Osteocyte (in vitro differentiated cells): Measurements from ENCODE around the gene DMBX1. TPM values are rescaled to one million over a fixed set of nuclear protein-coding genes. Genes with fewer than 3 reads are reported as not detected.

Experiments used
- DNase-seq: peaks from one replicate; pipeline ENCODE4 v3.0.0; 2021; ENCODE audit warnings: mixed read lengths; ENCODE audit not compliant: unreplicated experiment; ENCODE audit errors: extremely low spot score
- H3K27ac Mint-ChIP-seq: one replicate; pipeline ENCODE4 v1.8.0; 2021; ENCODE audit warnings: mild to moderate bottlenecking, mixed read lengths; ENCODE audit not compliant: unreplicated experiment
- H3K27me3 Mint-ChIP-seq: one replicate; pipeline ENCODE4 v1.8.0; 2021; ENCODE audit warnings: mixed read lengths; ENCODE audit not compliant: unreplicated experiment
- H3K36me3 Mint-ChIP-seq: one replicate; pipeline ENCODE4 v1.8.0; 2021; ENCODE audit warnings: mixed read lengths; ENCODE audit not compliant: unreplicated experiment
- H3K4me1 Mint-ChIP-seq: one replicate; pipeline ENCODE4 v1.8.0; 2021; ENCODE audit warnings: mixed read lengths; ENCODE audit not compliant: unreplicated experiment
- H3K4me3 Mint-ChIP-seq: one replicate; pipeline ENCODE4 v1.8.0; 2021; ENCODE audit warnings: mild to moderate bottlenecking, moderate library complexity, mixed read lengths; ENCODE audit not compliant: unreplicated experiment
- H3K9me3 Mint-ChIP-seq: one replicate; pipeline ENCODE4 v1.8.0; 2021; ENCODE audit warnings: mixed read lengths; ENCODE audit not compliant: unreplicated experiment
- total RNA-seq: library from RNA; stranded (reverse); gene quantifications from 2 replicates; pipeline ENCODE4 v1.2.1, GENCODE V29; 2021
- TF ChIP-seq, protein P1 (sequence below): fragments of 200-600 bp; sonication (generic); IDR thresholded peaks from 2 replicates; pipeline ENCODE4 v1.5.0; 2021; ENCODE audit warnings: antibody characterized with exemption, mild to moderate bottlenecking, moderate library complexity

DMBX1 gene
- total RNA-seq, 1 donor from 2014 or later = not detected

DNA sequence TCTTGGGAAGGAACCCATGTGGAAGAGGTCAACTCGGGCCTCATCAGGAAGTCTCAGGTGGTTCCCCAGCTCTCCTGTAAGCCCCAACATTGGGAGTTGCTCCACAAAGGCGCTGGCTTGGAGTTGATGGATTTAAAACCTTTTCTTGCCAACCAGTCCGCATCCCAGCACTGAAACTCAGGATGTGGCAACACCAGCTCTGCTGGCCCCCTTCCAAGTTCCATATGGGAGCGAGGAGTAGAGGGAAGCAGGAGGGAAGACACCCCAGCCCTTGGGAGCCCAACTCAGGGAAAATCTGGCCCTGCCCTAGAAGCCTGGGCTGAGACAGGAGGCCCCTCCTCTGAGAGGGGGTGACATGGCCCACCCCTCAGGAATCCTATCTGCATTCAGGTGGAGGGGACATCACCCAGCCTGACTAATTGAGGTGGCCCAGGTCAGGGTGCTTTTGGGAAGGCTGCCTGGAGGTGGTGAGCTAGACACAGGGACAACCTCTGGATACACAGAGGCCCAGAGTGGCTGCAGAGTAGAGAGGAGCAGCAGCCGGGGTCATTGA lies 33.1 kb upstream of the DMBX1 start:
- H3K4me3 Mint-ChIP-seq = no peak overlapping the region
- TF ChIP-seq, protein P1, sequence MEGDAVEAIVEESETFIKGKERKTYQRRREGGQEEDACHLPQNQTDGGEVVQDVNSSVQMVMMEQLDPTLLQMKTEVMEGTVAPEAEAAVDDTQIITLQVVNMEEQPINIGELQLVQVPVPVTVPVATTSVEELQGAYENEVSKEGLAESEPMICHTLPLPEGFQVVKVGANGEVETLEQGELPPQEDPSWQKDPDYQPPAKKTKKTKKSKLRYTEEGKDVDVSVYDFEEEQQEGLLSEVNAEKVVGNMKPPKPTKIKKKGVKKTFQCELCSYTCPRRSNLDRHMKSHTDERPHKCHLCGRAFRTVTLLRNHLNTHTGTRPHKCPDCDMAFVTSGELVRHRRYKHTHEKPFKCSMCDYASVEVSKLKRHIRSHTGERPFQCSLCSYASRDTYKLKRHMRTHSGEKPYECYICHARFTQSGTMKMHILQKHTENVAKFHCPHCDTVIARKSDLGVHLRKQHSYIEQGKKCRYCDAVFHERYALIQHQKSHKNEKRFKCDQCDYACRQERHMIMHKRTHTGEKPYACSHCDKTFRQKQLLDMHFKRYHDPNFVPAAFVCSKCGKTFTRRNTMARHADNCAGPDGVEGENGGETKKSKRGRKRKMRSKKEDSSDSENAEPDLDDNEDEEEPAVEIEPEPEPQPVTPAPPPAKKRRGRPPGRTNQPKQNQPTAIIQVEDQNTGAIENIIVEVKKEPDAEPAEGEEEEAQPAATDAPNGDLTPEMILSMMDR = no peak
- H3K9me3 Mint-ChIP-seq = no peaks in the 10 kb centered on the region
- no peak overlapping the region for H3K27ac Mint-ChIP-seq
- no peaks in the 10 kb centered on the region for H3K36me3 Mint-ChIP-seq
- H3K27me3 Mint-ChIP-seq = peaks cover 58% of the 10 kb centered on the region
- no peaks in the 10 kb centered on the region for H3K4me1 Mint-ChIP-seq
- DNase-seq = no peak

- Mint-ChIP-seq H3K4me3 (no peak overlapping the region), H3K27ac (no peak overlapping the region), H3K27me3 (peaks cover 58% of the 10 kb centered on the region), H3K36me3 (no peaks in the 10 kb centered on the region), H3K9me3 (no peaks in the 10 kb centered on the region), H3K4me1 (no peaks in the 10 kb centered on the region)
- no peak for DNase-seq
- TF ChIP-seq, protein P1 = no peak
Observed at GRCh38 chr1:46457178-46457577, 32.5 kb upstream of the DMBX1 start.

- Mint-ChIP-seq H3K36me3 (no peaks in the 10 kb centered on the region), H3K27me3 (peaks cover 59% of the 10 kb centered on the region), H3K4me1 (no peaks in the 10 kb centered on the region), H3K27ac (no peak overlapping the region), H3K4me3 (no peak overlapping the region), H3K9me3 (no peaks in the 10 kb centered on the region)
- TF ChIP-seq, protein P1 = no peak
- DNase-seq = no peak
Observed at GRCh38 chr1:46458190-46458589, 31.4 kb upstream of the DMBX1 start.

DNA sequence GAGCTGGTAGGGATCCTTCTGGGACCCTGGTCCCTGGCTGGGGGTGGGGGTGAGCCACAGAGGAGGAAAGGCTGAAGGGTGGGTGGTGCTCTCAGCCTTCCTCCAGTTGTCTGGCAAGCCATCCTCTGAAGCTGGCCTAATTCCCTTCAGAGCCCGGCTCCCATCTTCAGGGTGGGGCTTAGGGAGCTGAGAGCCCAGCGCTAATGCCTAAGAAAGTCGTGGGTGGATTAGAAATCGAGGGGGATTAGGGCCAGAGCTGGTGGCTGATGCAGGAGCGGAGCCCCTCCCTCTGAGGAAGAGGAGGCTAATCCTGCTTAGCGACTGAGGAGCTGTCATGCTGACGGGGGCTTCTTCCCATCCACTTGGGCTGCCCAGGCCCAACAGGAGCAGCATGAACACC lies 30.8 kb upstream of the DMBX1 start:
- H3K27ac Mint-ChIP-seq = no peak overlapping the region
- TF ChIP-seq, protein P1 = no peak
- H3K4me1 Mint-ChIP-seq = no peaks in the 10 kb centered on the region
- H3K4me3 Mint-ChIP-seq = no peak overlapping the region
- no peaks in the 10 kb centered on the region for H3K36me3 Mint-ChIP-seq
- H3K9me3 Mint-ChIP-seq = no peaks in the 10 kb centered on the region
- DNase-seq = no peak
- peaks cover 61% of the 10 kb centered on the region for H3K27me3 Mint-ChIP-seq

GRCh38 chr1:46459315-46459714 lies 30.3 kb upstream of the DMBX1 start:
- H3K27me3 Mint-ChIP-seq = peaks cover 60% of the 10 kb centered on the region
- DNase-seq = no peak
- no peak overlapping the region for H3K4me3 Mint-ChIP-seq

More at GRCh38 chr1:46459315-46459714, 30.3 kb upstream of the DMBX1 start:
- TF ChIP-seq, protein P1 = no peak
- H3K36me3 Mint-ChIP-seq = no peaks in the 10 kb centered on the region
- no peaks in the 10 kb centered on the region for H3K9me3 Mint-ChIP-seq
- H3K27ac Mint-ChIP-seq = no peak overlapping the region
- H3K4me1 Mint-ChIP-seq = no peaks in the 10 kb centered on the region
